ENCODE data around the gene HSD17B8.

HSD17B8 gene

DNA sequence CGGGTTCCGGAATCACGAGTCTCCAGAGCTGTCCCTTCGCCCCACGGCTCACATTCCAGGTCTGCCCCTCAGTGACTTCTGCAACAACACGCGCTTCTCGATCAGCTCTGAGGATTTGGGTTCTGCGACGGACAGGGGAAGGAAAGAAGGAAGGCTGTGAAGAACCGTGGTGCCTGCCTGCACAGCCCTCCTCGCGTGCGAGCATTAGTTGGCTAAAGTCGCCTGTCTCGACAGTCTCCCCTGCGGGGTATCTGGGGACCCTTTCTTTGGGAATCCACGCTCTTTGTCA, 44.1 kb downstream of the HSD17B8 start:
- TF ChIP-seq, protein P1, sequence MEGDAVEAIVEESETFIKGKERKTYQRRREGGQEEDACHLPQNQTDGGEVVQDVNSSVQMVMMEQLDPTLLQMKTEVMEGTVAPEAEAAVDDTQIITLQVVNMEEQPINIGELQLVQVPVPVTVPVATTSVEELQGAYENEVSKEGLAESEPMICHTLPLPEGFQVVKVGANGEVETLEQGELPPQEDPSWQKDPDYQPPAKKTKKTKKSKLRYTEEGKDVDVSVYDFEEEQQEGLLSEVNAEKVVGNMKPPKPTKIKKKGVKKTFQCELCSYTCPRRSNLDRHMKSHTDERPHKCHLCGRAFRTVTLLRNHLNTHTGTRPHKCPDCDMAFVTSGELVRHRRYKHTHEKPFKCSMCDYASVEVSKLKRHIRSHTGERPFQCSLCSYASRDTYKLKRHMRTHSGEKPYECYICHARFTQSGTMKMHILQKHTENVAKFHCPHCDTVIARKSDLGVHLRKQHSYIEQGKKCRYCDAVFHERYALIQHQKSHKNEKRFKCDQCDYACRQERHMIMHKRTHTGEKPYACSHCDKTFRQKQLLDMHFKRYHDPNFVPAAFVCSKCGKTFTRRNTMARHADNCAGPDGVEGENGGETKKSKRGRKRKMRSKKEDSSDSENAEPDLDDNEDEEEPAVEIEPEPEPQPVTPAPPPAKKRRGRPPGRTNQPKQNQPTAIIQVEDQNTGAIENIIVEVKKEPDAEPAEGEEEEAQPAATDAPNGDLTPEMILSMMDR (IDR thresholded peaks at IDR 0.05; ENCODE audit: insufficient read depth, low read depth, low read length, missing control alignments), result no peak
- peak overlapping the region; percentile 69 for H3K4me3 ChIP-seq (ENCODE audit: low read depth, low read length)
- no peak for DNase-seq (ENCODE audit: low read depth)

GRCh38 chr6:33248932-33249731, 44.7 kb downstream of the HSD17B8 start:
- H3K4me3 ChIP-seq (ENCODE audit: low read depth, low read length), result peak overlapping the region; percentile 80
- TF ChIP-seq, protein P1 (IDR thresholded peaks at IDR 0.05; ENCODE audit: insufficient read depth, low read depth, low read length, missing control alignments), result no peak
- peak; percentile 99 for DNase-seq (ENCODE audit: low read depth)

GRCh38 chr6:33249732-33250630, 45.5 kb downstream of the HSD17B8 start:
- no peak for DNase-seq (ENCODE audit: low read depth)
- peak overlapping the region; percentile 80 for H3K4me3 ChIP-seq (ENCODE audit: low read depth, low read length)
- TF ChIP-seq, protein P1 (IDR thresholded peaks at IDR 0.05; ENCODE audit: insufficient read depth, low read depth, low read length, missing control alignments), result no peak

GRCh38 chr6:33250731-33251130, 46.3 kb downstream of the HSD17B8 start:
- H3K4me3 ChIP-seq (ENCODE audit: low read depth, low read length), result no peak overlapping the region
- TF ChIP-seq, protein P1 (IDR thresholded peaks at IDR 0.05; ENCODE audit: insufficient read depth, low read depth, low read length, missing control alignments), result no peak
- DNase-seq (ENCODE audit: low read depth), result no peak

DNA sequence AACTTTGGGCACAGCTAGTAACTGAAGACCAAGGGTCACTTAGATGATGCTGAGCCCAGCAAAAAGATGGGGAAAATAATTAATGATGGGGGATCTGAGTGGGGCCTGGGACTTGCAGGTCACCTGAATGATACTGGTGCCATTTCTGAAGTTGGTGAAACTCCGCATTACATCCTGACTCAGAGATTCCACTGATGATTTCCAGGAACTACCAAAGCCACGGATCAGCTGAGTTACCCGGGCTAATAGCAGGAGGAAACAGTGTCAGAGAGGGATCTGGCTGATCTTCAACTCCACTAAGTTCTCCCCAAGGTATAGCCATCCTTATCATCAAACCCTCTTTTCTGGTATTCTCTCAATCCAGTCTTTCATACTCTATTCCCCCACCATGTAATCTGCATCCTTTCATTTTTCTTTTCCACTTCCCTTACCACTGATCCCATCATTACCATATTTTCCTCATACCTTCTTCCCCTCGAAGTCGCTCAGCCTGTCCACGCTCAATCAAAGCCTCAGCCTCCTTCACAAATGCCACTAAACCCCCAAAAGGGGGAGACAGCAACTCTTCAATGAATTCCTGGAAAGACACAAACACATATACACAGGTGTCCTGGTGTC, 47.0 kb downstream of the HSD17B8 start:
- TF ChIP-seq, protein P1 (IDR thresholded peaks at IDR 0.05; ENCODE audit: insufficient read depth, low read depth, low read length, missing control alignments), result no peak
- DNase-seq (ENCODE audit: low read depth), result no peak
- H3K4me3 ChIP-seq (ENCODE audit: low read depth, low read length), result no peak overlapping the region

DNA sequence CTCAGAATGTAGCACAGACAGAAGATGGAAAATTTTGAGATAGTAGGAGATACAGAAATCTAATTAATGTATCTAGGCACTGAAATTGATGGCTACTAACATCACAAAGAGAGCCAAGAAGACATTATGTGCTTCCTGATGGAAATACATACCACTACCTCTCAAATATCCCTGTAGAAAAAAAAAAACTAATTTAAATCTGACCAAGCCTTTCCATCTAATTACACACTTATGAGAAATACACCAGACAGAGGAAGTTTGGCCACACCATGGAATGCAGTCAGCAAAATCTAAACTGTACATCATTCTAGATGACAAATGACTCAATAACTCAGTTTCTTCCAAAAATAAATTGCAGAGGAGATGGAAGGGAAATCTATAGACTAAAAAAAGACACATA, 48.3 kb downstream of the HSD17B8 start:
- no peak overlapping the region for H3K4me3 ChIP-seq (ENCODE audit: low read depth, low read length)
- TF ChIP-seq, protein P1 (IDR thresholded peaks at IDR 0.05; ENCODE audit: insufficient read depth, low read depth, low read length, missing control alignments), result no peak
- DNase-seq (ENCODE audit: low read depth), result no peak

Measured in GM12865 (cell line).